ENCODE data around the gene IMMP2L. TPM values are rescaled to one million over a fixed set of nuclear protein-coding genes. Genes with fewer than 3 reads are reported as not detected.

IMMP2L gene
- total and polyA plus RNA-seq, 2 donors (not counting 3 experiments of a cell fraction or from before 2014, with no cell fraction given), result 9.9 to 11.8 TPM

GRCh38 chr7:111212857-111213523 lies 349.3 kb downstream of the IMMP2L start:
- CTCF ChIA-PET, result no interaction called here
- no peak overlapping the region for H3K27ac ChIP-seq (ENCODE audit: insufficient read depth, low read depth, low read length)
- H3K9me1 ChIP-seq (replicated peaks; ENCODE audit: control insufficient read depth, extremely low read depth, insufficient read depth, low read length), result no peaks in the 10 kb centered on the region
- H3K36me3 ChIP-seq (ENCODE audit: control insufficient read depth in 2 of 2, extremely low read depth in 1 of 2, insufficient read depth in 2 of 2, low read length in 2 of 2), result no peaks in the 10 kb centered on the region
- peaks cover 6% of the 10 kb centered on the region for H3K4me1 ChIP-seq (ENCODE audit: control insufficient read depth, extremely low read depth, insufficient read depth, low read length)
- no peak overlapping the region for H2AFZ ChIP-seq (ENCODE audit: low read depth, low read length)
- H3K9ac ChIP-seq (replicated peaks; ENCODE audit: extremely low read depth, insufficient read depth, low read length), result no peak overlapping the region
- FAIRE-seq, result no peak
- H4K20me1 ChIP-seq (replicated peaks; ENCODE audit: control insufficient read depth, extremely low read depth, insufficient read depth, low read length), result no peaks in the 10 kb centered on the region
- H3K79me2 ChIP-seq (ENCODE audit: control insufficient read depth, insufficient read depth, low read length), result no peaks in the 10 kb centered on the region
- TF ChIP-seq MYC (IDR thresholded peaks at IDR 0.05; ENCODE audit: low read depth, low read length) (no peak), POLR2A (IDR thresholded peaks at IDR 0.05; ENCODE audit: low read depth, low read length) (no peak), FOS (IDR thresholded peaks at IDR 0.05; ENCODE audit: borderline replicate concordance, insufficient read depth, low read length) (no peak), EZH2 (IDR thresholded peaks at IDR 0.05; ENCODE audit: borderline replicate concordance, low read depth, low read length, severe bottlenecking) (no peak), CTCF (IDR thresholded peaks at IDR 0.05; ENCODE audit: extremely low read depth in 1 of 2, insufficient read depth in 1 of 2, low read depth in 1 of 2, low read length in 2 of 2) (no peak), MAX (IDR thresholded peaks at IDR 0.05; ENCODE audit: insufficient read depth, insufficient read length) (no peak), POLR2AphosphoS5 (IDR thresholded peaks at IDR 0.05; ENCODE audit: insufficient read depth, low read depth, low read length) (no peak), GATA2 (IDR thresholded peaks at IDR 0.05; ENCODE audit: insufficient read depth, insufficient read length, low read depth, low read length) (no peak), JUN (IDR thresholded peaks at IDR 0.05; ENCODE audit: borderline replicate concordance, insufficient read depth, insufficient read length, low read depth) (no peak)
- POLR2A ChIA-PET, result no interaction called here
- intact Hi-C loops (cut with micrococcal nuclease), result no loop called here
- no peak for DNase-seq (ENCODE audit: low read depth, low spot score)
- H3K27me3 ChIP-seq (ENCODE audit: control insufficient read depth in 2 of 2, insufficient read depth in 2 of 2, low read length in 2 of 2), result no peaks in the 10 kb centered on the region
- H3K4me3 ChIP-seq (replicated peaks in 1 of 3; ENCODE audit: insufficient read depth in 1 of 3, low read depth in 1 of 3, low read length in 3 of 3), result no peak overlapping the region
- no peaks in the 10 kb centered on the region for H3K9me3 ChIP-seq (replicated peaks; ENCODE audit: control insufficient read depth, insufficient read depth, low read length)
- BruUV-seq (replicated peaks), result no TSS peak
- dilution Hi-C loops (cut with MboI; ENCODE audit: extremely low pct_ligation_motif_present, low sequenced_read_pairs), result no loop called here
- H3K4me2 ChIP-seq (ENCODE audit: insufficient read depth, low read length), result no peak overlapping the region
